Measurements from ENCODE around the gene PRKAR1B.

Gene PRKAR1B

DNA sequence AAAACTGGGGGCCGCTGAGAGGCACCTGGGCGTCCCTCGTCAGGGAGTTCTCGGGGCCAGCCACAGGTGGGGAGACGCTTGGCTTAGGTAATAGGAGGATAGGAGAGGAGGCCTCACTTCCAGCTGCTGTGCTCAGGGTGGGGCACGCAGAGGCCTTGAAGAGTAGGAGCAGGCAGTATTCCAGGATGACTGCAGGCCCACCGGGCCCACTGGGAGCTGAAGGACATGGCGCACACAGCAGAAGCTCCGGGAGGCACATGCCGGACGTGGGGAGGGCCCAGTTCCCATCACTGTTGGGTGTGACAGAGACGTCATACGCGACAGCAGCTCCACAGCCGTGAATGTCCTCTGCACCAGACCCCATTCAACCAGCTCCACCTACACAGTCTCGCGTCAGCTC lies 185.4 kb downstream of the PRKAR1B start:
- no peaks in the 10 kb centered on the region for H3K36me3 ChIP-seq (ENCODE audit: insufficient read depth, low read length)
- H3F3A ChIP-seq (ENCODE audit: insufficient read depth, low read length) = no peaks in the 10 kb centered on the region
- H4K20me1 ChIP-seq (ENCODE audit: insufficient read depth, low read length) = no peaks in the 10 kb centered on the region
- H3K4me3 ChIP-seq (ENCODE audit: low read depth, low read length, poor library complexity, severe bottlenecking) = no peak overlapping the region
- H3K4me2 ChIP-seq (ENCODE audit: low read length) = no peak overlapping the region
- no peak overlapping the region for H2AFZ ChIP-seq (ENCODE audit: low read length)
- H3K9ac ChIP-seq (ENCODE audit: low read length) = no peak overlapping the region
- no peaks in the 10 kb centered on the region for H3K4me1 ChIP-seq (ENCODE audit: insufficient read depth, low read length, severe bottlenecking)
- no peaks in the 10 kb centered on the region for H3K79me2 ChIP-seq (ENCODE audit: insufficient read depth, low read length)
- no peak overlapping the region for H3K27ac ChIP-seq (ENCODE audit: low read depth, low read length, poor library complexity, severe bottlenecking)
- H3K9me2 ChIP-seq (ENCODE audit: low read depth, low read length) = no peaks in the 10 kb centered on the region
- H3K9me3 ChIP-seq (ENCODE audit: low read length) = no peaks in the 10 kb centered on the region
- no peak for TF ChIP-seq EZH2 (IDR thresholded peaks at IDR 0.05; ENCODE audit: borderline replicate concordance, low read length)
- TF ChIP-seq, protein P1, sequence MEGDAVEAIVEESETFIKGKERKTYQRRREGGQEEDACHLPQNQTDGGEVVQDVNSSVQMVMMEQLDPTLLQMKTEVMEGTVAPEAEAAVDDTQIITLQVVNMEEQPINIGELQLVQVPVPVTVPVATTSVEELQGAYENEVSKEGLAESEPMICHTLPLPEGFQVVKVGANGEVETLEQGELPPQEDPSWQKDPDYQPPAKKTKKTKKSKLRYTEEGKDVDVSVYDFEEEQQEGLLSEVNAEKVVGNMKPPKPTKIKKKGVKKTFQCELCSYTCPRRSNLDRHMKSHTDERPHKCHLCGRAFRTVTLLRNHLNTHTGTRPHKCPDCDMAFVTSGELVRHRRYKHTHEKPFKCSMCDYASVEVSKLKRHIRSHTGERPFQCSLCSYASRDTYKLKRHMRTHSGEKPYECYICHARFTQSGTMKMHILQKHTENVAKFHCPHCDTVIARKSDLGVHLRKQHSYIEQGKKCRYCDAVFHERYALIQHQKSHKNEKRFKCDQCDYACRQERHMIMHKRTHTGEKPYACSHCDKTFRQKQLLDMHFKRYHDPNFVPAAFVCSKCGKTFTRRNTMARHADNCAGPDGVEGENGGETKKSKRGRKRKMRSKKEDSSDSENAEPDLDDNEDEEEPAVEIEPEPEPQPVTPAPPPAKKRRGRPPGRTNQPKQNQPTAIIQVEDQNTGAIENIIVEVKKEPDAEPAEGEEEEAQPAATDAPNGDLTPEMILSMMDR (IDR thresholded peaks at IDR 0.05; ENCODE audit: low read length) = no peak
- H3K27me3 ChIP-seq (ENCODE audit: insufficient read depth, low read length) = peaks cover 2% of the 10 kb centered on the region; the same call in 1 of the 2 replicates

DNA sequence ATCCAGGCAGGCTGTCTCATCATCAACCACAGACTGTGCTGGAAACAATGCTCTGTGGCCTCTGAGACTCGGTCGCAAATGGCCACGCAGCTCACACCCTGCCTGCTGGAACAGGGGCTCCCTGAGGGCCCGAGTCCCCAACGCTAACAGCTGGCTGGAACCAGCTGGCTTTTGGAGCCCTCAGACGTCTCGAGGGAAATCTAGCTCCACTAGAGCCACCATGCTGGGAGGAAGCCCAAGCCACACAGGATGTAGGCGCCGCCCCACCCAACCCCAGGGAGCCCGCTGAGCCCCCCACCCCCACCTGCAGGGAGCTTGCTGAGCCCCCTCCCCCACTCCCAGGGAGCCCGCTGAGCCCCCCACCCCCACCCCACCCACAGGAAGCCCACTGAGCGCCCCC lies 186.1 kb downstream of the PRKAR1B start:
- TF ChIP-seq, protein P1 (IDR thresholded peaks at IDR 0.05; ENCODE audit: low read length) = no peak
- no peak for TF ChIP-seq EZH2 (IDR thresholded peaks at IDR 0.05; ENCODE audit: borderline replicate concordance, low read length)
- no peak overlapping the region for H3K4me3 ChIP-seq (ENCODE audit: low read depth, low read length, poor library complexity, severe bottlenecking)
- no peak overlapping the region for H2AFZ ChIP-seq (ENCODE audit: low read length)
- H4K20me1 ChIP-seq (ENCODE audit: insufficient read depth, low read length) = no peaks in the 10 kb centered on the region
- no peak overlapping the region for H3K4me2 ChIP-seq (ENCODE audit: low read length)
- H3K9me3 ChIP-seq (ENCODE audit: low read length) = no peaks in the 10 kb centered on the region
- H3K9me2 ChIP-seq (ENCODE audit: low read depth, low read length) = no peaks in the 10 kb centered on the region
- H3K9ac ChIP-seq (ENCODE audit: low read length) = no peak overlapping the region
- H3F3A ChIP-seq (ENCODE audit: insufficient read depth, low read length) = no peaks in the 10 kb centered on the region
- peaks cover 2% of the 10 kb centered on the region; the same call in 1 of the 2 replicates for H3K27me3 ChIP-seq (ENCODE audit: insufficient read depth, low read length)
- no peaks in the 10 kb centered on the region for H3K4me1 ChIP-seq (ENCODE audit: insufficient read depth, low read length, severe bottlenecking)
- no peaks in the 10 kb centered on the region for H3K36me3 ChIP-seq (ENCODE audit: insufficient read depth, low read length)
- H3K79me2 ChIP-seq (ENCODE audit: insufficient read depth, low read length) = no peaks in the 10 kb centered on the region
- H3K27ac ChIP-seq (ENCODE audit: low read depth, low read length, poor library complexity, severe bottlenecking) = no peak overlapping the region

DNA sequence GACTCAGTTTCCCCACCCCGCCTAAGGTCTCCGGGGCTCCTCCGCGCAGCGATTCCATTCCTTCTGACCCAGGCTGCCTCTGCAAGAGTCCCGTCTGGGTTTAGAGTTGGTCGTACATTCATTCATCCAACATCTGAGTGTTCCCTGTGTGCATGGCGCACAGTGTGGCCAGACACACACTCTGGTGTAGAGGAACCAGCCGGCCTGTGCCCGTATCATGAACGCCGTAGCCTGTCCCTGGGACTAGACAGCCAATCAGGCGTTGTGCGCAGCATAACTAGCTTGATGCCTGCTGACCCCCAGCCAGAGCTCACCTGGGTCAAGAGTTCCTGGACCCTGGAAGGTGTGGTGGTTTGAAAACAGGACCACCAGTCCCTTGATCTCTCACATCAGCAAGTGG lies 186.5 kb downstream of the PRKAR1B start:
- no peaks in the 10 kb centered on the region for H3K36me3 ChIP-seq (ENCODE audit: insufficient read depth, low read length)
- H3K9me3 ChIP-seq (ENCODE audit: low read length) = no peaks in the 10 kb centered on the region
- H3K4me2 ChIP-seq (ENCODE audit: low read length) = no peak overlapping the region
- no peak overlapping the region for H3K27ac ChIP-seq (ENCODE audit: low read depth, low read length, poor library complexity, severe bottlenecking)
- peaks cover 2% of the 10 kb centered on the region; the same call in 1 of the 2 replicates for H3K27me3 ChIP-seq (ENCODE audit: insufficient read depth, low read length)
- TF ChIP-seq, protein P1 (IDR thresholded peaks at IDR 0.05; ENCODE audit: low read length) = no peak
- TF ChIP-seq EZH2 (IDR thresholded peaks at IDR 0.05; ENCODE audit: borderline replicate concordance, low read length) = no peak
- H3K9me2 ChIP-seq (ENCODE audit: low read depth, low read length) = no peaks in the 10 kb centered on the region
- no peaks in the 10 kb centered on the region for H3K79me2 ChIP-seq (ENCODE audit: insufficient read depth, low read length)
- H3K4me3 ChIP-seq (ENCODE audit: low read depth, low read length, poor library complexity, severe bottlenecking) = no peak overlapping the region
- H3K9ac ChIP-seq (ENCODE audit: low read length) = no peak overlapping the region
- no peaks in the 10 kb centered on the region for H3K4me1 ChIP-seq (ENCODE audit: insufficient read depth, low read length, severe bottlenecking)
- no peaks in the 10 kb centered on the region for H3F3A ChIP-seq (ENCODE audit: insufficient read depth, low read length)
- H4K20me1 ChIP-seq (ENCODE audit: insufficient read depth, low read length) = no peaks in the 10 kb centered on the region
- no peak overlapping the region for H2AFZ ChIP-seq (ENCODE audit: low read length)

Measured in OCI-LY1 (cell line).